Stimulated activated CD8-positive, alpha-beta memory T cell treated with anti-CD3 and anti-CD28 coated beads, Interleukin-15, amount 100 ng/mL, for 4 hours (primary cell): Measurements from ENCODE around the gene HYAL4.

Source experiments
- DNase-seq, 2 donors: peaks; one replicate each; pipeline ENCODE4 v3.0.0-alpha.2; 2020; ENCODE audit warnings: low read depth in 2 of 2

Gene HYAL4

GRCh38 chr7:123901101-123901500 is 56.1 kb downstream of the HYAL4 start:
- no peak for DNase-seq

GRCh38 chr7:123905714-123906113 is 60.7 kb downstream of the HYAL4 start:
- DNase-seq = no peak

GRCh38 chr7:123916240-123916724 is 71.3 kb downstream of the HYAL4 start:
- DNase-seq = no peak

GRCh38 chr7:123917878-123918277 is 72.9 kb downstream of the HYAL4 start:
- no peak for DNase-seq

- DNase-seq = no peak
Observed at GRCh38 chr7:123918309-123918708, 73.3 kb downstream of the HYAL4 start.

GRCh38 chr7:123923599-123923998 is 78.6 kb downstream of the HYAL4 start:
- no peak for DNase-seq

- DNase-seq = no peak
Observed at GRCh38 chr7:123924941-123925340, 80.0 kb downstream of the HYAL4 start, which contains the start of gene SPAM1. Gene SPAM1, plus strand, starts transcription at chr7:123925241. Its CDS starts 28,330 bp downstream, at chr7:123953571.
